Skeletal muscle cell (primary cell): Measurements from ENCODE around the gene IL36G.

Source experiments
- DNase-seq: peaks from one replicate; pipeline ENCODE4 v3.0.0-alpha.2; 2010; ENCODE audit warnings: low read depth
- H3K4me3 ChIP-seq: 2 replicates; pipeline ENCODE4 v1.5.1; 2011; ENCODE audit warnings: low read depth, mild to moderate bottlenecking, control low read depth, low read length, moderate library complexity

The IL36G gene

GRCh38 chr2:113012436-113013335 is 34.9 kb downstream of the IL36G start:
- no peak for DNase-seq

GRCh38 chr2:113013336-113013661 is 35.5 kb downstream of the IL36G start:
- no peak overlapping the region for H3K4me3 ChIP-seq
- DNase-seq, result no peak

More at GRCh38 chr2:113012436-113013335, 34.9 kb downstream of the IL36G start:
- H3K4me3 ChIP-seq, result no peak overlapping the region

- DNase-seq, result no peak
Observed at GRCh38 chr2:113014067-113014466, 36.3 kb downstream of the IL36G start.

GRCh38 chr2:113015042-113015441 is 37.2 kb downstream of the IL36G start:
- no peak for DNase-seq
- H3K4me3 ChIP-seq, result no peak overlapping the region

More at GRCh38 chr2:113014067-113014466, 36.3 kb downstream of the IL36G start:
- no peak overlapping the region for H3K4me3 ChIP-seq

GRCh38 chr2:113015655-113016054 is 37.8 kb downstream of the IL36G start:
- no peak for DNase-seq
- H3K4me3 ChIP-seq, result no peak overlapping the region

GRCh38 chr2:113018509-113018908 is 40.7 kb downstream of the IL36G start:
- no peak for DNase-seq

GRCh38 chr2:113021312-113021711 is 43.5 kb downstream of the IL36G start:
- DNase-seq, result no peak

More at GRCh38 chr2:113018509-113018908, 40.7 kb downstream of the IL36G start:
- H3K4me3 ChIP-seq, result no peak overlapping the region

GRCh38 chr2:113024764-113025163 is 47.0 kb downstream of the IL36G start:
- H3K4me3 ChIP-seq, result no peak overlapping the region
- no peak for DNase-seq

More at GRCh38 chr2:113021312-113021711, 43.5 kb downstream of the IL36G start:
- H3K4me3 ChIP-seq, result no peak overlapping the region

- no peak overlapping the region for H3K4me3 ChIP-seq
- no peak for DNase-seq
Observed at GRCh38 chr2:113025737-113026136, 47.9 kb downstream of the IL36G start.

GRCh38 chr2:113027691-113028090 is 49.9 kb downstream of the IL36G start:
- DNase-seq, result no peak
- H3K4me3 ChIP-seq, result no peak overlapping the region

GRCh38 chr2:113028112-113028511 is 50.3 kb downstream of the IL36G start:
- DNase-seq, result no peak
- H3K4me3 ChIP-seq, result no peak overlapping the region

GRCh38 chr2:113032737-113033136 is 54.9 kb downstream of the IL36G start:
- DNase-seq, result no peak
- no peak overlapping the region for H3K4me3 ChIP-seq

- no peak for DNase-seq
- no peak overlapping the region for H3K4me3 ChIP-seq
Observed at GRCh38 chr2:113034016-113034415, 56.2 kb downstream of the IL36G start.
